Retinal pigment epithelial cell (primary cell): ENCODE measurements around the gene PLD5.
A peak's percentile ranks its signal among the peaks of the same experiment; 100 is the strongest.
"Not testable (repeated sequence)": the region's sequence is repeated elsewhere in the genome, so short reads cannot be mapped to it uniquely, and the experiment has no call there.

Experiments
- DNase-seq: peaks from one replicate; pipeline ENCODE4 v3.0.0-alpha.2; 2010; ENCODE audit warnings: low read depth
- H3K4me3 ChIP-seq: 2 replicates; pipeline ENCODE4 v1.5.1; 2011; ENCODE audit warnings: mild to moderate bottlenecking, low read length, control low read depth, moderate library complexity
- TF ChIP-seq, protein P1 (sequence below): conservative IDR thresholded peaks from 2 replicates; pipeline ENCODE4 v1.5.1; 2011; ENCODE audit warnings: low read depth, low read length, control low read depth, inconsistent platforms

PLD5 gene

DNA sequence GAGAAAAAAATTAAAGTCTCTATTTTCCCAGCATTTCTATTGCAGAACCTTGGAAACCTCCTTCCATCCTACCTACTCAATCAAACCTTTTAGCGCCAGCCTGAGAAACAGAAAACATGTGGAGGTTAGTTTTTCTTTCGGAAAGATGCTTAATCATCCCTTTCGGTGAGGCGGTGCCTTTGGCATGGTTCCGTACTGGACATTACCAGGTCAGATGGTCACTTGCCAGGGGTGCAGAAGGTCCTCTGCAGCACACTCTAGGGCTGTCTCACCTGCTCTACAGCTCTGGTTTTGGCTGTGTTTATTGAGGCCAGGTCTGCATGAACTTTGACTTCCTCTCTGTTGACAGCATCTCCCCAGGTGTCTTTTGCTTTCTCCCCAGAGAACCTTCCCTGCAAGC lies 121.5 kb downstream of the PLD5 start:
- TF ChIP-seq, protein P1, sequence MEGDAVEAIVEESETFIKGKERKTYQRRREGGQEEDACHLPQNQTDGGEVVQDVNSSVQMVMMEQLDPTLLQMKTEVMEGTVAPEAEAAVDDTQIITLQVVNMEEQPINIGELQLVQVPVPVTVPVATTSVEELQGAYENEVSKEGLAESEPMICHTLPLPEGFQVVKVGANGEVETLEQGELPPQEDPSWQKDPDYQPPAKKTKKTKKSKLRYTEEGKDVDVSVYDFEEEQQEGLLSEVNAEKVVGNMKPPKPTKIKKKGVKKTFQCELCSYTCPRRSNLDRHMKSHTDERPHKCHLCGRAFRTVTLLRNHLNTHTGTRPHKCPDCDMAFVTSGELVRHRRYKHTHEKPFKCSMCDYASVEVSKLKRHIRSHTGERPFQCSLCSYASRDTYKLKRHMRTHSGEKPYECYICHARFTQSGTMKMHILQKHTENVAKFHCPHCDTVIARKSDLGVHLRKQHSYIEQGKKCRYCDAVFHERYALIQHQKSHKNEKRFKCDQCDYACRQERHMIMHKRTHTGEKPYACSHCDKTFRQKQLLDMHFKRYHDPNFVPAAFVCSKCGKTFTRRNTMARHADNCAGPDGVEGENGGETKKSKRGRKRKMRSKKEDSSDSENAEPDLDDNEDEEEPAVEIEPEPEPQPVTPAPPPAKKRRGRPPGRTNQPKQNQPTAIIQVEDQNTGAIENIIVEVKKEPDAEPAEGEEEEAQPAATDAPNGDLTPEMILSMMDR = no peak
- H3K4me3 ChIP-seq = no peak overlapping the region
- no peak for DNase-seq

- H3K4me3 ChIP-seq = no peak overlapping the region
- no peak for DNase-seq
- TF ChIP-seq, protein P1 = no peak
Observed at GRCh38 chr1:242401937-242402336, 122.6 kb downstream of the PLD5 start.

DNA sequence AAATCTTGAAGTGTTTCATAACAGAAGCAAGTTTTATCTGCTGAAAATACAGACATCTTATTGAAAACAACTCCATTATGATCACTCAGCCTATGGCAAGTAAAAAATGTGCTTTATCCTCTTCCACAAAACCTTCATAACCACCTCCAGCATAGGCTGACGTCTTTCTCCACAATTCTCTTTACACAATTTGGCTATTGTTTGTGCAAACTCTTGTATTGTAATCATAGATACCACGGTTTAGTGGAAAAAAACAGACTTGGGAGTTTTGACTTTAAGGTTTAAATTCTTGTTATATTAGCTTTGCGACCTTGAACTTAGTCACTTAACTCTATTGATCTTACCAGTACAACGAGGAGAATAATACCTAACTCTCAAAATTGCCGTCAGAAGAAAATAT lies 126.1 kb downstream of the PLD5 start:
- TF ChIP-seq, protein P1 = no peak
- no peak overlapping the region for H3K4me3 ChIP-seq
- DNase-seq = no peak

- H3K4me3 ChIP-seq = no peak overlapping the region
- TF ChIP-seq, protein P1 = no peak
- no peak for DNase-seq
Observed at GRCh38 chr1:242391896-242392295, 132.6 kb downstream of the PLD5 start.

DNA sequence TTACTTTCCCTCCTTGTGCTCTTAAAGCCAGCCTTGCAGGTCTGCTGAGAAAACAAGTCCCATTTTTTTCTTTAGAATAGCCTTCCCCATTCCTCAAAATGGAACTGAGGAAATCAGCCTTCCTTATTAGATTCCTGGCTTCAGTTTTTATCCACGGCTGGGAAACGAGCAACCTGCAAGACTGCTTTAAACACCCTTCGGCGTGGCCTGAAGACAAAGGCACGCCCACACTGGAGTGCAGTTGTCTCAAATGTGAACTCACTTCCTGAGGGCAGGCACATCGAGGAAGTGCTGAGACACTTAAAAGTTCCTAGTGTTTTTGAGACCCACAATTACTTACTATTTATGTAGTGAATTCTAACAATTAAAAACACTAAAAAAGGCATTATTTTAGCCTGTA lies 148.4 kb downstream of the PLD5 start:
- DNase-seq, H3K4me3 ChIP-seq: not testable (repeated sequence)

- DNase-seq, H3K4me3 ChIP-seq: not testable (repeated sequence)
Observed at GRCh38 chr1:242350446-242350845, 174.1 kb downstream of the PLD5 start.

- TF ChIP-seq, protein P1 = no peak
- DNase-seq = no peak
- H3K4me3 ChIP-seq = no peak overlapping the region
Observed at GRCh38 chr1:242349636-242350035, 174.9 kb downstream of the PLD5 start.

GRCh38 chr1:242330865-242331264 lies 193.6 kb downstream of the PLD5 start:
- H3K4me3 ChIP-seq, DNase-seq: not testable (repeated sequence)

GRCh38 chr1:242327381-242327780 lies 197.1 kb downstream of the PLD5 start:
- H3K4me3 ChIP-seq, DNase-seq: not testable (repeated sequence)

- H3K4me3 ChIP-seq = not testable (repeated sequence)
- peak; percentile 27 for DNase-seq
Observed at GRCh38 chr1:242321981-242322380, 202.5 kb downstream of the PLD5 start.
